ENCODE measurements around the gene LAMA5. TPM values are rescaled to one million over a fixed set of nuclear protein-coding genes. Genes with fewer than 3 reads are reported as not detected.
A peak's percentile ranks its signal among the peaks of the same experiment; 100 is the strongest.

Gene LAMA5
- total RNA-seq, 1 experiment from 2014 or later, result 266 TPM

GRCh38 chr20:62354031-62354808 lies 12.9 kb downstream of the LAMA5 start:
- Mint-ChIP-seq H3K9me3 (ENCODE audit: unreplicated experiment) (no peaks in the 10 kb centered on the region), H3K27ac (ENCODE audit: low read depth, unreplicated experiment) (no peak overlapping the region), H3K4me3 (ENCODE audit: unreplicated experiment) (no peak overlapping the region), H3K27me3 (ENCODE audit: insufficient read depth, unreplicated experiment) (no peaks in the 10 kb centered on the region), H3K4me1 (ENCODE audit: insufficient read depth, unreplicated experiment) (peaks cover 28% of the 10 kb centered on the region), H3K36me3 (ENCODE audit: insufficient read depth, unreplicated experiment) (peaks cover 55% of the 10 kb centered on the region)
- no TSS peak for BruUV-seq (replicated peaks)
- no peak for TF ChIP-seq CTCF (IDR thresholded peaks at IDR 0.05; ENCODE audit: unreplicated experiment)
- DNase-seq (ENCODE audit: unreplicated experiment), result no peak
- intact Hi-C loops (cut with micrococcal nuclease), result no loop called here
- ChIA-PET CTCF (interaction anchor here (0.6 to 4.9 kb wide), 5 partner anchors 9 to 30 kb away, joined by 3 to 63 read pairs (median 5); partner anchors contain the start of gene LAMA5), POLR2A (interaction anchor here (0.8 to 7.4 kb wide), 7 partner anchors 13 to 32 kb away, joined by 3 to 347 read pairs (median 9); partner anchors contain the start of genes LAMA5 and RPS21)

- Mint-ChIP-seq H3K36me3 (ENCODE audit: insufficient read depth, unreplicated experiment) (peaks cover 63% of the 10 kb centered on the region), H3K27ac (ENCODE audit: low read depth, unreplicated experiment) (peak overlapping the region; percentile 85), H3K4me3 (ENCODE audit: unreplicated experiment) (peak overlapping the region; percentile 47), H3K27me3 (ENCODE audit: insufficient read depth, unreplicated experiment) (no peaks in the 10 kb centered on the region), H3K9me3 (ENCODE audit: unreplicated experiment) (peaks cover 5% of the 10 kb centered on the region), H3K4me1 (ENCODE audit: insufficient read depth, unreplicated experiment) (peaks cover 22% of the 10 kb centered on the region)
- no peak for DNase-seq (ENCODE audit: unreplicated experiment)
- intact Hi-C loops (cut with micrococcal nuclease), result no loop called here
- ChIA-PET CTCF (interaction anchor here (0.6 to 4.9 kb wide), 4 partner anchors 10 to 30 kb away, joined by 3 to 63 read pairs (median 4); no protein-coding TSS in a partner anchor), POLR2A (interaction anchor here (0.8 to 7.4 kb wide), 4 partner anchors 13 to 22 kb away, joined by 3 to 347 read pairs (median 4); partner anchors contain the start of gene LAMA5)
- BruUV-seq (replicated peaks), result no TSS peak
- TF ChIP-seq CTCF (IDR thresholded peaks at IDR 0.05; ENCODE audit: unreplicated experiment), result no peak
These were observed 13.7 kb downstream of the LAMA5 start for GRCh38 chr20:62353289-62354030.

- DNase-seq (ENCODE audit: unreplicated experiment), result peak; percentile 93
- BruUV-seq (replicated peaks), result no TSS peak
- CTCF ChIA-PET, result interaction anchor here (1.1 to 4.9 kb wide), 5 partner anchors 11 to 30 kb away, joined by 3 to 63 read pairs (median 14); no protein-coding TSS in a partner anchor
- peak overlapping the region; percentile 47 for H3K4me3 Mint-ChIP-seq (ENCODE audit: unreplicated experiment)
- intact Hi-C loops (cut with micrococcal nuclease), result loop anchor here (1.0 kb wide), 1 partner anchor 29 kb away; no protein-coding TSS in a partner anchor
- H3K27me3 Mint-ChIP-seq (ENCODE audit: insufficient read depth, unreplicated experiment), result no peaks in the 10 kb centered on the region
- H3K36me3 Mint-ChIP-seq (ENCODE audit: insufficient read depth, unreplicated experiment), result peaks cover 68% of the 10 kb centered on the region
- peaks cover 8% of the 10 kb centered on the region for H3K9me3 Mint-ChIP-seq (ENCODE audit: unreplicated experiment)
- peaks cover 22% of the 10 kb centered on the region for H3K4me1 Mint-ChIP-seq (ENCODE audit: insufficient read depth, unreplicated experiment)
- POLR2A ChIA-PET, result interaction anchor here (0.7 to 7.4 kb wide), 5 partner anchors 13 to 47 kb away, joined by 4 to 347 read pairs (median 4); partner anchors contain the start of gene LAMA5
- peak overlapping the region; percentile 85 for H3K27ac Mint-ChIP-seq (ENCODE audit: low read depth, unreplicated experiment)
- TF ChIP-seq CTCF (IDR thresholded peaks at IDR 0.05; ENCODE audit: unreplicated experiment), result peak; percentile 53
These were observed 14.5 kb downstream of the LAMA5 start for GRCh38 chr20:62352402-62353288.
